A673 (cell line): ENCODE measurements around the gene NCOA7.

ENCODE experiments used
- CTCF ChIP-seq: fragments of 300-800, 200-600 bp; sonication (generic); conservative IDR thresholded peaks from 2 replicates; pipeline ENCODE4 v1.5.1; 2017; ENCODE audit warnings: low read depth, mild to moderate bottlenecking, antibody characterized with exemption, low read length, moderate library complexity, mixed read lengths
- EZH2 ChIP-seq: fragments of 200-600 bp; sonication (generic); IDR thresholded peaks from 2 replicates; pipeline ENCODE4 v1.6.1; 2017; ENCODE audit warnings: borderline replicate concordance, low read depth, mild to moderate bottlenecking, mixed read lengths, antibody characterized with exemption, low read length; ENCODE audit not compliant: poor library complexity, severe bottlenecking

DNA sequence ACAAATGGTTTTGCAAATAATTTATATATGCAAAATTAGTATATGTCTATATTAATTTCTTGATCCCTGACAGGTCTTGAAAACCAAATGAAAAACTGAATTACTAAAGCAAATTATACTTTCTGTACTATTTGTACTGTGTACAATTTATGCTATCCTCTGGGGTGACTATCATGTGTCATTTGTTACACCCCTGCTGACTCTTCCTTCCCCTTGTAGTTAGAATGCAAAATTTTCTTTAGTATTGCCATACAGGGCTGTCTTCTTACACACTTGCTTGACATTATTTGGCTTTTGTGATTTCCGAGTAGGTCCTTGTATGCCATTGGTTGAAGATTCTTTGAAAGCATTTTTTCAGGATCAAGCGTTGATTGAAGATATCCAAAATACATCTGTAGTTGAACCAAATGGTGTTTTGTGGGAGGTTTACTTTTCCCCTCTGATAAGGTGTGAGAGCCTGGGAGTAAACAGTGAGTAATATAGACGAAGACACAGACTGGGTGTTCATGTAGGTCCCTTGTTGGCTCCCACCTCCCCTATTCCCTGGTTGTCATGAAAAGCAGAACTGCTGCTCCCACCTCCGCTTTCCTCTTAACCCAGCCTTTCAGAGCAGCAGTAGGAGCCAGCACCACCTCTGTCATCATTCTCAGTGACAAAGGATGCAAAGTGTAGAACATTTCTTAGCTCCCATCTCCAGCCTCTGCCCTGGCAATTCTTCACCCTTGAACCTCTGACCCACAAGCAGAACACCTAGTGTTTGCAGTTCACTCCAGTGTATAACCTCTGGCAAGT is 29.0 kb downstream of the NCOA7 start:
- TF ChIP-seq CTCF, result no peak
- no peak for TF ChIP-seq EZH2
